Activated CD4-positive, alpha-beta T cell treated with anti-CD3 and anti-CD28 coated beads, Interleukin-2, amount 10 ng/mL, durations not matched to agents 7 days and 5 days (primary cell): ENCODE results near the gene EML5. TPM values are rescaled to one million over a fixed set of nuclear protein-coding genes. Genes with fewer than 3 reads are reported as not detected.
"Not testable (repeated sequence)": the region's sequence is repeated elsewhere in the genome, so short reads cannot be mapped to it uniquely, and the experiment has no call there.

Experiments used
- CTCF ChIA-PET: fragments of 350-600 bp; sonication (Branson Sonifier 250); formaldehyde crosslinking; loops from one replicate; lab custom pipeline; 2021; ENCODE audit warnings: antibody characterized with exemption; lab: Charles Lee
- POLR2A ChIA-PET: fragments of 350-600 bp; sonication (Branson Sonifier 250); formaldehyde crosslinking; loops from one replicate; lab custom pipeline; 2021; ENCODE audit warnings: antibody characterized with exemption; lab: Charles Lee
- DNase-seq: peaks from one replicate; pipeline ENCODE4 v3.0.0-alpha.2; 2020
- H3K27ac Mint-ChIP-seq: one replicate; pipeline ENCODE4 v1.8.0; 2021; ENCODE audit warnings: mild to moderate bottlenecking, moderate library complexity, mixed read lengths
- H3K27me3 Mint-ChIP-seq: one replicate; pipeline ENCODE4 v1.8.0; 2021; ENCODE audit warnings: mixed read lengths
- H3K36me3 Mint-ChIP-seq: one replicate; pipeline ENCODE4 v1.8.0; 2021; ENCODE audit warnings: low read depth, mixed read lengths
- H3K4me1 Mint-ChIP-seq: one replicate; pipeline ENCODE4 v1.8.0; 2021; ENCODE audit warnings: mixed read lengths
- H3K4me3 Mint-ChIP-seq: one replicate; pipeline ENCODE4 v1.8.0; 2021; ENCODE audit warnings: mild to moderate bottlenecking, moderate library complexity, mixed read lengths
- H3K9me3 Mint-ChIP-seq: one replicate; pipeline ENCODE4 v1.8.0; 2021; ENCODE audit warnings: mixed read lengths
- total RNA-seq, 2 experiments: library from RNA; stranded (reverse); gene quantifications; one replicate each; pipeline ENCODE4 v1.2.3, GENCODE V29; 2021

The EML5 gene
- total RNA-seq, 2 experiments from 2014 or later: 2.6 TPM

- Mint-ChIP-seq H3K27me3 (peaks cover 12% of the 10 kb centered on the region), H3K9me3 (no peaks in the 10 kb centered on the region), H3K27ac (peak within 1 kb of the TSS; percentile 98), H3K4me1 (peaks cover 14% of the 10 kb centered on the region), H3K4me3 (peak within 1 kb of the TSS; percentile 79), H3K36me3 (no peaks in the 10 kb centered on the region)
- CTCF ChIA-PET: interaction anchor here (0.8 to 1.6 kb wide), 4 partner anchors 14 to 32 kb away, joined by 3 to 4 read pairs (median 4); partner anchors contain the start of gene EML5
- peak; percentile 88 for DNase-seq
- POLR2A ChIA-PET: no interaction called here
These were observed 31.7 kb upstream of the EML5 start, which contains the start of gene TTC8 for GRCh38 chr14:88824314-88825077. TTC8 (plus strand) TSS chr14:88824651; CDS start chr14:88824708, 57 bp downstream.

- Mint-ChIP-seq H3K4me3 (peak overlapping the region; percentile 79), H3K36me3 (no peaks in the 10 kb centered on the region), H3K9me3 (no peaks in the 10 kb centered on the region), H3K27me3 (peaks cover 17% of the 10 kb centered on the region), H3K27ac (peak overlapping the region; percentile 98), H3K4me1 (peaks cover 14% of the 10 kb centered on the region)
- ChIA-PET POLR2A (no interaction called here), CTCF (interaction anchor here (1.4 to 1.6 kb wide), 2 partner anchors 14 to 31 kb away, joined by 4 read pairs; no protein-coding TSS in a partner anchor)
- DNase-seq: no peak
These were observed 31.2 kb upstream of the EML5 start for GRCh38 chr14:88823968-88824313.

GRCh38 chr14:88821888-88822287 lies 29.1 kb upstream of the EML5 start:
- Mint-ChIP-seq H3K4me3 (no peak overlapping the region), H3K4me1 (peaks cover 14% of the 10 kb centered on the region), H3K9me3 (no peaks in the 10 kb centered on the region), H3K36me3 (no peaks in the 10 kb centered on the region), H3K27ac (no peak overlapping the region), H3K27me3 (peaks cover 26% of the 10 kb centered on the region)
- ChIA-PET POLR2A (no interaction called here), CTCF (no interaction called here)
- no peak for DNase-seq

- Mint-ChIP-seq H3K36me3 (no peaks in the 10 kb centered on the region), H3K9me3 (no peaks in the 10 kb centered on the region), H3K4me1 (peaks cover 14% of the 10 kb centered on the region), H3K27ac (no peak overlapping the region), H3K27me3 (peaks cover 26% of the 10 kb centered on the region), H3K4me3 (no peak overlapping the region)
- no peak for DNase-seq
- ChIA-PET CTCF (no interaction called here), POLR2A (no interaction called here)
These were observed 28.6 kb upstream of the EML5 start for GRCh38 chr14:88821378-88821777.

GRCh38 chr14:88819674-88820073 lies 26.9 kb upstream of the EML5 start:
- H3K36me3 Mint-ChIP-seq, H3K4me3 Mint-ChIP-seq, H3K27ac Mint-ChIP-seq, H3K4me1 Mint-ChIP-seq, DNase-seq, POLR2A ChIA-PET, H3K9me3 Mint-ChIP-seq: not testable (repeated sequence)
- CTCF ChIA-PET: interaction anchor here (0.8 kb wide), 1 partner anchor 10 kb away, joined by 3 read pairs; no protein-coding TSS in a partner anchor
- peaks cover 28% of the 10 kb centered on the region for H3K27me3 Mint-ChIP-seq

GRCh38 chr14:88818018-88818417 lies 25.3 kb upstream of the EML5 start:
- POLR2A ChIA-PET: no interaction called here
- CTCF ChIA-PET: interaction anchor here (0.8 kb wide), 1 partner anchor 32 kb away, joined by 3 read pairs; no protein-coding TSS in a partner anchor
- no peaks in the 10 kb centered on the region for H3K36me3 Mint-ChIP-seq

GRCh38 chr14:88815980-88816379 lies 23.2 kb upstream of the EML5 start:
- Mint-ChIP-seq H3K9me3 (no peaks in the 10 kb centered on the region), H3K4me3 (no peak overlapping the region), H3K36me3 (no peaks in the 10 kb centered on the region), H3K27me3 (peaks cover 27% of the 10 kb centered on the region), H3K4me1 (no peaks in the 10 kb centered on the region), H3K27ac (no peak overlapping the region)
- CTCF ChIA-PET: interaction anchor here (0.6 kb wide), 1 partner anchor 103 kb away, joined by 4 read pairs; no protein-coding TSS in a partner anchor
- POLR2A ChIA-PET: interaction anchor here (0.6 kb wide), 1 partner anchor 115 kb away, joined by 4 read pairs; no protein-coding TSS in a partner anchor
- DNase-seq: no peak

More at GRCh38 chr14:88818018-88818417, 25.3 kb upstream of the EML5 start:
- Mint-ChIP-seq H3K4me3 (no peak overlapping the region), H3K4me1 (no peaks in the 10 kb centered on the region), H3K27me3 (peaks cover 26% of the 10 kb centered on the region), H3K27ac (no peak overlapping the region), H3K9me3 (no peaks in the 10 kb centered on the region)
- no peak for DNase-seq

- H3K4me1 Mint-ChIP-seq: no peaks in the 10 kb centered on the region
- POLR2A ChIA-PET: no interaction called here
These were observed 15.6 kb upstream of the EML5 start for GRCh38 chr14:88808359-88808758.

GRCh38 chr14:88804477-88804876 lies 11.7 kb upstream of the EML5 start:
- POLR2A ChIA-PET: no interaction called here
- CTCF ChIA-PET: no interaction called here
- Mint-ChIP-seq H3K9me3 (no peaks in the 10 kb centered on the region), H3K4me1 (no peaks in the 10 kb centered on the region), H3K27ac (no peak overlapping the region), H3K4me3 (no peak overlapping the region), H3K27me3 (peaks cover 26% of the 10 kb centered on the region), H3K36me3 (no peaks in the 10 kb centered on the region)
- DNase-seq: no peak

More at GRCh38 chr14:88808359-88808758, 15.6 kb upstream of the EML5 start:
- Mint-ChIP-seq H3K4me3 (no peak overlapping the region), H3K36me3 (no peaks in the 10 kb centered on the region), H3K27ac (no peak overlapping the region), H3K27me3 (peaks cover 21% of the 10 kb centered on the region), H3K9me3 (no peaks in the 10 kb centered on the region)
- CTCF ChIA-PET: no interaction called here
- DNase-seq: no peak

GRCh38 chr14:88804035-88804434 lies 11.3 kb upstream of the EML5 start:
- no peak overlapping the region for H3K4me3 Mint-ChIP-seq
- no peak overlapping the region for H3K27ac Mint-ChIP-seq
- peaks cover 28% of the 10 kb centered on the region for H3K27me3 Mint-ChIP-seq
- H3K4me1 Mint-ChIP-seq: no peaks in the 10 kb centered on the region
- H3K36me3 Mint-ChIP-seq: no peaks in the 10 kb centered on the region
- POLR2A ChIA-PET: no interaction called here
- H3K9me3 Mint-ChIP-seq: no peaks in the 10 kb centered on the region
- CTCF ChIA-PET: no interaction called here
- no peak for DNase-seq

GRCh38 chr14:88802596-88802995 lies 9.8 kb upstream of the EML5 start:
- Mint-ChIP-seq H3K4me3 (no peak overlapping the region), H3K27me3 (peaks cover 39% of the 10 kb centered on the region), H3K36me3 (no peaks in the 10 kb centered on the region), H3K27ac (no peak overlapping the region), H3K4me1 (no peaks in the 10 kb centered on the region), H3K9me3 (no peaks in the 10 kb centered on the region)
- no peak for DNase-seq
- POLR2A ChIA-PET: no interaction called here
- CTCF ChIA-PET: no interaction called here

- Mint-ChIP-seq H3K27me3 (peaks cover 33% of the 10 kb centered on the region), H3K27ac (no peak overlapping the region), H3K36me3 (no peaks in the 10 kb centered on the region), H3K9me3 (no peaks in the 10 kb centered on the region), H3K4me1 (no peaks in the 10 kb centered on the region), H3K4me3 (no peak overlapping the region)
- POLR2A ChIA-PET: no interaction called here
- DNase-seq: no peak
- CTCF ChIA-PET: no interaction called here
These were observed 6.8 kb upstream of the EML5 start for GRCh38 chr14:88799522-88799921.

- Mint-ChIP-seq H3K9me3 (no peaks in the 10 kb centered on the region), H3K4me1 (no peaks in the 10 kb centered on the region), H3K4me3 (no peak overlapping the region), H3K27ac (no peak overlapping the region), H3K27me3 (peaks cover 30% of the 10 kb centered on the region), H3K36me3 (no peaks in the 10 kb centered on the region)
- DNase-seq: no peak
- CTCF ChIA-PET: no interaction called here
- POLR2A ChIA-PET: no interaction called here
These were observed 5.4 kb upstream of the EML5 start for GRCh38 chr14:88798156-88798555.
